Liver (tissue), 9 donors: ENCODE measurements around the gene IFI27L1. TPM values are rescaled to one million over a fixed set of nuclear protein-coding genes. Genes with fewer than 3 reads are reported as not detected.

ENCODE experiments used
- DNase-seq: peaks from one replicate; pipeline ENCODE4 v3.0.0-alpha.2; 2017; ENCODE audit warnings: low spot score
- H3K27ac ChIP-seq, 2 donors: one replicate each; pipeline ENCODE4 v1.7.0; 2013; ENCODE audit warnings: inconsistent platforms in 2 of 2, low read length in 2 of 2, control low read depth in 1 of 2, low read depth in 1 of 2, mild to moderate bottlenecking in 1 of 2
- H3K27me3 ChIP-seq, 4 donors: one replicate each; pipeline versions ENCODE4 v1.6.1 to v1.7.0; 2013; ENCODE audit warnings: low read length in 3 of 4, inconsistent platforms in 1 of 4, mild to moderate bottlenecking in 1 of 4, moderate library complexity in 1 of 4; ENCODE audit not compliant: control insufficient read depth in 4 of 4, insufficient read depth in 4 of 4
- H3K36me3 ChIP-seq, 4 donors: one replicate each; pipeline versions ENCODE4 v1.6.1 to v1.7.0; 2013; ENCODE audit warnings: low read length in 3 of 4, mild to moderate bottlenecking in 3 of 4, low read depth in 1 of 4, moderate library complexity in 1 of 4; ENCODE audit not compliant: control insufficient read depth in 4 of 4, insufficient read depth in 3 of 4
- H3K4me1 ChIP-seq, 4 donors: one replicate each; pipeline versions ENCODE4 v1.6.1 to v1.7.0; 2013; ENCODE audit warnings: low read length in 3 of 4, mild to moderate bottlenecking in 3 of 4, moderate library complexity in 1 of 4; ENCODE audit not compliant: control insufficient read depth in 4 of 4, insufficient read depth in 4 of 4
- H3K4me3 ChIP-seq, 3 donors: one replicate each; pipeline versions ENCODE4 v1.6.1 to v1.7.0; 2013; ENCODE audit warnings: low read length in 3 of 3, control low read depth in 1 of 3, low read depth in 1 of 3, mild to moderate bottlenecking in 1 of 3
- H3K9ac ChIP-seq, 2 donors: one replicate each; pipeline ENCODE4 v1.7.0; 2013; ENCODE audit warnings: low read length in 2 of 2, mild to moderate bottlenecking in 2 of 2, moderate library complexity in 2 of 2, control low read depth in 1 of 2, low read depth in 1 of 2
- H3K9me3 ChIP-seq, 4 donors: one replicate each; pipeline versions ENCODE4 v1.6.1 to v1.7.0; 2013; ENCODE audit warnings: low read length in 3 of 4; ENCODE audit not compliant: control insufficient read depth in 4 of 4
- ATF3 ChIP-seq: IDR thresholded peaks from 2 replicates; pipeline ENCODE4 v1.6.1; 2016; ENCODE audit warnings: antibody characterized with exemption
- CTCF ChIP-seq: fragments of 150-350 bp; IDR thresholded peaks from 2 replicates; pipeline ENCODE4 v1.5.1; 2017; ENCODE audit warnings: improper control_type of control experiment, low read depth, low read length; ENCODE audit not compliant: missing input control
- EGR1 ChIP-seq, 2 donors: IDR thresholded peaks; 2 replicates each; pipeline ENCODE4 v1.6.1; 2016 to 2018; ENCODE audit warnings: antibody characterized with exemption in 2 of 2, low read depth in 2 of 2
- FOXA1 ChIP-seq: IDR thresholded peaks from 2 replicates; pipeline ENCODE4 v1.6.1; 2016; ENCODE audit warnings: antibody characterized with exemption
- FOXA2 ChIP-seq: IDR thresholded peaks from 2 replicates; pipeline ENCODE4 v1.6.1; 2016; ENCODE audit warnings: antibody characterized with exemption
- GABPA ChIP-seq, 2 donors: IDR thresholded peaks in 1 of 2; conservative IDR thresholded peaks in 1 of 2; 2 replicates each; pipeline ENCODE4 v1.6.1; 2016; ENCODE audit warnings: antibody characterized with exemption in 2 of 2, mild to moderate bottlenecking in 1 of 2, moderate library complexity in 1 of 2
- HNF4A ChIP-seq, 2 donors: conservative IDR thresholded peaks; 2 replicates each; pipeline ENCODE4 v1.6.1; 2016; ENCODE audit warnings: antibody characterized with exemption in 2 of 2, mild to moderate bottlenecking in 2 of 2
- HNF4G ChIP-seq: IDR thresholded peaks from 2 replicates; pipeline ENCODE4 v1.6.1; 2016; ENCODE audit warnings: antibody characterized with exemption
- JUND ChIP-seq, 2 donors: IDR thresholded peaks; 2 replicates each; pipeline ENCODE4 v1.6.1; 2016; ENCODE audit warnings: antibody characterized with exemption in 2 of 2
- MAX ChIP-seq: IDR thresholded peaks from 2 replicates; pipeline ENCODE4 v1.6.1; 2016; ENCODE audit warnings: antibody characterized with exemption
- NR2F2 ChIP-seq: IDR thresholded peaks from 2 replicates; pipeline ENCODE4 v1.6.1; 2016; ENCODE audit warnings: antibody characterized with exemption
- RAD21 ChIP-seq, 2 donors: IDR thresholded peaks; 2 replicates each; pipeline ENCODE4 v1.6.1; 2016; ENCODE audit warnings: antibody characterized with exemption in 2 of 2, mild to moderate bottlenecking in 2 of 2
- RXRA ChIP-seq, 2 donors: IDR thresholded peaks; 2 replicates each; pipeline ENCODE4 v1.6.1; 2017 to 2018; ENCODE audit warnings: antibody characterized with exemption in 2 of 2, mild to moderate bottlenecking in 1 of 2
- SP1 ChIP-seq: IDR thresholded peaks from 2 replicates; pipeline ENCODE4 v1.6.1; 2018; ENCODE audit warnings: antibody characterized with exemption, mild to moderate bottlenecking
- TAF1 ChIP-seq: conservative IDR thresholded peaks from 2 replicates; pipeline ENCODE4 v1.6.1; 2016; ENCODE audit warnings: antibody characterized with exemption, mild to moderate bottlenecking
- YY1 ChIP-seq: IDR thresholded peaks from 2 replicates; pipeline ENCODE4 v1.6.1; 2016; ENCODE audit warnings: antibody characterized with exemption, mild to moderate bottlenecking
- WGBS: extraction: QIAGEN DNeasy Blood & Tissue Kit; methylation state at CpG from one replicate; pipeline ENCODE4 v1.1.7; 2013; 5-methylcytosine and 5-hydroxymethylcytosine counted together
- polyA plus RNA-seq, 2 donors: library from polyadenylated mRNA; stranded (reverse) in 1 of 2; unstranded in 1 of 2; fragments of 200-250 nt in 1 of 2; fragments of >200 nt in 1 of 2; fragmentation: Nextera tagmentation in 1 of 2; extraction: Ambion mirVana in 1 of 2; gene quantifications; one replicate each; pipeline versions ENCODE4 v1.2.1 to v1.2.3, GENCODE V29; 2013 to 2015
- total RNA-seq, 2 donors: library from RNA; depleted of rRNA; stranded (reverse); fragments of >200 nt; gene quantifications; one replicate each; pipeline ENCODE4 v1.2.3, GENCODE V29; 2014
- TF ChIP-seq, protein P1 (sequence below): IDR thresholded peaks from 2 replicates; pipeline ENCODE4 v1.6.1; 2016; ENCODE audit warnings: antibody characterized with exemption
- TF ChIP-seq, protein P2 (sequence below): IDR thresholded peaks from 2 replicates; pipeline ENCODE4 v1.6.1; 2016; ENCODE audit warnings: antibody characterized with exemption, mild to moderate bottlenecking
- donor health status: healthy.
- donor health status: healthy.
- donor health status: healthy.
- donor health status: healthy.
- donor health status: healthy.

IFI27L1 gene
- total and polyA plus RNA-seq, 4 donors, result 3.7 to 8.1 (median 5.6) TPM

GRCh38 chr14:94120667-94121340, 39.7 kb downstream of the IFI27L1 start:
- no peak overlapping the region for H3K27ac ChIP-seq
- TF ChIP-seq EGR1 (IDR thresholded peaks at IDR 0.05; ENCODE audit: low read depth in 2 of 2), result no peak
- TF ChIP-seq FOXA2, result no peak
- no peak for TF ChIP-seq TAF1
- no peak for TF ChIP-seq GABPA (IDR thresholded peaks at IDR 0.05 in 1 of 2, conservative IDR thresholded peaks at IDR 0.05 in 1 of 2)
- no peak for TF ChIP-seq CTCF
- no peak for TF ChIP-seq JUND (IDR thresholded peaks at IDR 0.05)
- no peak for TF ChIP-seq ATF3
- TF ChIP-seq HNF4A (conservative IDR thresholded peaks at IDR 0.05), result no peak
- TF ChIP-seq, protein P1, sequence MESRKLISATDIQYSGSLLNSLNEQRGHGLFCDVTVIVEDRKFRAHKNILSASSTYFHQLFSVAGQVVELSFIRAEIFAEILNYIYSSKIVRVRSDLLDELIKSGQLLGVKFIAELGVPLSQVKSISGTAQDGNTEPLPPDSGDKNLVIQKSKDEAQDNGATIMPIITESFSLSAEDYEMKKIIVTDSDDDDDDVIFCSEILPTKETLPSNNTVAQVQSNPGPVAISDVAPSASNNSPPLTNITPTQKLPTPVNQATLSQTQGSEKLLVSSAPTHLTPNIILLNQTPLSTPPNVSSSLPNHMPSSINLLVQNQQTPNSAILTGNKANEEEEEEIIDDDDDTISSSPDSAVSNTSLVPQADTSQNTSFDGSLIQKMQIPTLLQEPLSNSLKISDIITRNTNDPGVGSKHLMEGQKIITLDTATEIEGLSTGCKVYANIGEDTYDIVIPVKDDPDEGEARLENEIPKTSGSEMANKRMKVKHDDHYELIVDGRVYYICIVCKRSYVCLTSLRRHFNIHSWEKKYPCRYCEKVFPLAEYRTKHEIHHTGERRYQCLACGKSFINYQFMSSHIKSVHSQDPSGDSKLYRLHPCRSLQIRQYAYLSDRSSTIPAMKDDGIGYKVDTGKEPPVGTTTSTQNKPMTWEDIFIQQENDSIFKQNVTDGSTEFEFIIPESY, result no peak
- TF ChIP-seq SP1, result no peak
- TF ChIP-seq RAD21 (IDR thresholded peaks at IDR 0.05), result no peak
- no peak for TF ChIP-seq HNF4G
- no peak for TF ChIP-seq NR2F2
- no peak for TF ChIP-seq RXRA (IDR thresholded peaks at IDR 0.05)
- TF ChIP-seq MAX, result no peak
- TF ChIP-seq FOXA1, result no peak
- TF ChIP-seq, protein P2, sequence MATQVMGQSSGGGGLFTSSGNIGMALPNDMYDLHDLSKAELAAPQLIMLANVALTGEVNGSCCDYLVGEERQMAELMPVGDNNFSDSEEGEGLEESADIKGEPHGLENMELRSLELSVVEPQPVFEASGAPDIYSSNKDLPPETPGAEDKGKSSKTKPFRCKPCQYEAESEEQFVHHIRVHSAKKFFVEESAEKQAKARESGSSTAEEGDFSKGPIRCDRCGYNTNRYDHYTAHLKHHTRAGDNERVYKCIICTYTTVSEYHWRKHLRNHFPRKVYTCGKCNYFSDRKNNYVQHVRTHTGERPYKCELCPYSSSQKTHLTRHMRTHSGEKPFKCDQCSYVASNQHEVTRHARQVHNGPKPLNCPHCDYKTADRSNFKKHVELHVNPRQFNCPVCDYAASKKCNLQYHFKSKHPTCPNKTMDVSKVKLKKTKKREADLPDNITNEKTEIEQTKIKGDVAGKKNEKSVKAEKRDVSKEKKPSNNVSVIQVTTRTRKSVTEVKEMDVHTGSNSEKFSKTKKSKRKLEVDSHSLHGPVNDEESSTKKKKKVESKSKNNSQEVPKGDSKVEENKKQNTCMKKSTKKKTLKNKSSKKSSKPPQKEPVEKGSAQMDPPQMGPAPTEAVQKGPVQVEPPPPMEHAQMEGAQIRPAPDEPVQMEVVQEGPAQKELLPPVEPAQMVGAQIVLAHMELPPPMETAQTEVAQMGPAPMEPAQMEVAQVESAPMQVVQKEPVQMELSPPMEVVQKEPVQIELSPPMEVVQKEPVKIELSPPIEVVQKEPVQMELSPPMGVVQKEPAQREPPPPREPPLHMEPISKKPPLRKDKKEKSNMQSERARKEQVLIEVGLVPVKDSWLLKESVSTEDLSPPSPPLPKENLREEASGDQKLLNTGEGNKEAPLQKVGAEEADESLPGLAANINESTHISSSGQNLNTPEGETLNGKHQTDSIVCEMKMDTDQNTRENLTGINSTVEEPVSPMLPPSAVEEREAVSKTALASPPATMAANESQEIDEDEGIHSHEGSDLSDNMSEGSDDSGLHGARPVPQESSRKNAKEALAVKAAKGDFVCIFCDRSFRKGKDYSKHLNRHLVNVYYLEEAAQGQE, result no peak
- TF ChIP-seq YY1, result no peak

More at GRCh38 chr14:94120667-94121340, 39.7 kb downstream of the IFI27L1 start:
- Histone ChIP-seq H3K4me3 (no peak overlapping the region), H3K36me3 (no peaks in the 10 kb centered on the region), H3K9ac (no peak overlapping the region), H3K4me1 (no peaks in the 10 kb centered on the region), H3K27me3 (no peaks in the 10 kb centered on the region), H3K9me3 (peaks cover 0 to 5% (median 0%) of the 10 kb centered on the region in 4 donors)
- 90% methylated on average over 5 of the region's 5 CpGs for WGBS
- DNase-seq, result no peak
